Fibroblast of lung (primary cell): ENCODE measurements around the gene ANO6. TPM values are rescaled to one million over a fixed set of nuclear protein-coding genes. Genes with fewer than 3 reads are reported as not detected.

Experiments used
- DNase-seq, 2 donors: peaks; one replicate each; pipeline versions ENCODE4 v3.0.0 to v3.0.0-alpha.2; 2010; ENCODE audit warnings: low read depth in 2 of 2
- H2AFZ ChIP-seq: 2 replicates; pipeline ENCODE4 v1.5.1; 2012; ENCODE audit warnings: low read length, control low read depth, inconsistent platforms
- H3K27ac ChIP-seq: 2 replicates; pipeline ENCODE4 v1.5.1; 2011; ENCODE audit warnings: low read length, control low read depth; ENCODE audit not compliant: insufficient read depth
- H3K27me3 ChIP-seq: 2 replicates; pipeline ENCODE4 v1.5.1; 2011; ENCODE audit warnings: mild to moderate bottlenecking, low read length; ENCODE audit not compliant: control insufficient read depth, insufficient read depth
- H3K36me3 ChIP-seq: 2 replicates; pipeline ENCODE4 v1.5.1; 2011; ENCODE audit warnings: low read length; ENCODE audit not compliant: control insufficient read depth, insufficient read depth
- H3K4me1 ChIP-seq: 2 replicates; pipeline ENCODE4 v1.5.1; 2011; ENCODE audit warnings: low read length; ENCODE audit not compliant: control insufficient read depth, insufficient read depth; ENCODE audit errors: extremely low read depth
- H3K4me2 ChIP-seq: 2 replicates; pipeline ENCODE4 v1.5.1; 2011; ENCODE audit warnings: low read length, control low read depth; ENCODE audit not compliant: insufficient read depth; ENCODE audit errors: extremely low read depth
- H3K4me3 ChIP-seq, 4 experiments: fragments of 200-600 bp in 1 of 4; sonication (generic) in 1 of 4; replicated peaks in 1 of 4; 2 replicates each; pipeline ENCODE4 v1.5.1; 2011 to 2016; ENCODE audit warnings: low read length in 4 of 4, low read depth in 3 of 4, mild to moderate bottlenecking in 3 of 4, control low read depth in 2 of 4, inconsistent platforms in 1 of 4, mixed read lengths in 1 of 4; ENCODE audit not compliant: insufficient read depth in 1 of 4; ENCODE audit errors: control extremely low read depth in 1 of 4
- H3K79me2 ChIP-seq: 2 replicates; pipeline ENCODE4 v1.5.1; 2012; ENCODE audit warnings: mild to moderate bottlenecking, low read length, inconsistent platforms; ENCODE audit not compliant: control insufficient read depth, insufficient read depth
- H3K9ac ChIP-seq: 2 replicates; pipeline ENCODE4 v1.5.1; 2011; ENCODE audit warnings: mild to moderate bottlenecking, low read length, control low read depth; ENCODE audit not compliant: insufficient read depth
- H3K9me3 ChIP-seq: 2 replicates; pipeline ENCODE4 v1.5.1; 2012; ENCODE audit warnings: low read depth, low read length; ENCODE audit not compliant: control insufficient read depth, insufficient read depth
- H4K20me1 ChIP-seq: 2 replicates; pipeline ENCODE4 v1.5.1; 2011; ENCODE audit warnings: low read length; ENCODE audit not compliant: control insufficient read depth, insufficient read depth; ENCODE audit errors: extremely low read depth
- CTCF ChIP-seq, 2 donors: IDR thresholded peaks in 1 of 2; conservative IDR thresholded peaks in 1 of 2; 1 replicate in 1 of 2; 2 replicates in 1 of 2; pipeline ENCODE4 v1.5.1; 2011 to 2012; ENCODE audit warnings: low read length in 2 of 2, control low read depth in 1 of 2, inconsistent platforms in 1 of 2, low read depth in 1 of 2, mild to moderate bottlenecking in 1 of 2
- EZH2 ChIP-seq: IDR thresholded peaks from 2 replicates; pipeline ENCODE4 v1.5.1; 2012; ENCODE audit warnings: low read length, control low read depth, mild to moderate bottlenecking; ENCODE audit errors: missing control alignments
- polyA plus RNA-seq, 2 donors: library from polyadenylated mRNA; depleted of rRNA in 1 of 2; stranded (reverse) in 1 of 2; unstranded in 1 of 2; fragments of >200 nt; gene quantifications; 2 replicates each; pipeline ENCODE4 v1.2.1, GENCODE V29; 2011 to 2012; ENCODE audit warnings: missing spikeins in 1 of 2
- total RNA-seq: library from RNA; depleted of rRNA; stranded (reverse); fragments of >200 nt; gene quantifications from 2 replicates; pipeline ENCODE4 v1.2.1, GENCODE V29; 2014

The ANO6 gene
- total and polyA plus RNA-seq, 2 donors (not counting 1 experiment from before 2014, with no cell fraction given), result 59.1 to 69.1 TPM

- Histone ChIP-seq H2AFZ (no peak overlapping the region), H3K27ac (no peak overlapping the region), H4K20me1 (no peaks in the 10 kb centered on the region), H3K79me2 (peaks cover 80% of the 10 kb centered on the region), H3K4me2 (no peak overlapping the region), H3K9me3 (no peaks in the 10 kb centered on the region), H3K36me3 (no peaks in the 10 kb centered on the region), H3K4me3 (no peak overlapping the region), H3K27me3 (no peaks in the 10 kb centered on the region), H3K9ac (no peak overlapping the region), H3K4me1 (peaks cover 2% of the 10 kb centered on the region)
- TF ChIP-seq CTCF (conservative IDR thresholded peaks at IDR 0.05 in 1 of 2, IDR thresholded peaks at IDR 0.05 in 1 of 2; ENCODE audit: low read depth in 1 of 2, low read length in 2 of 2) (no peak), EZH2 (no peak)
- no peak for DNase-seq
Measured at GRCh38 chr12:45223868-45224267, 8.0 kb downstream of the ANO6 start.

GRCh38 chr12:45224311-45224710, 8.4 kb downstream of the ANO6 start:
- no peaks in the 10 kb centered on the region for H4K20me1 ChIP-seq
- no peak for DNase-seq

GRCh38 chr12:45226021-45226420, 10.1 kb downstream of the ANO6 start:
- DNase-seq, result no peak
- Histone ChIP-seq H3K4me2 (no peak overlapping the region), H2AFZ (no peak overlapping the region), H3K4me1 (peaks cover 2% of the 10 kb centered on the region), H3K36me3 (no peaks in the 10 kb centered on the region), H3K9me3 (no peaks in the 10 kb centered on the region), H3K27ac (no peak overlapping the region), H4K20me1 (no peaks in the 10 kb centered on the region), H3K27me3 (no peaks in the 10 kb centered on the region), H3K4me3 (no peak overlapping the region), H3K79me2 (peaks cover 67% of the 10 kb centered on the region), H3K9ac (no peak overlapping the region)
- TF ChIP-seq EZH2, result no peak
- no peak for TF ChIP-seq CTCF (conservative IDR thresholded peaks at IDR 0.05 in 1 of 2, IDR thresholded peaks at IDR 0.05 in 1 of 2; ENCODE audit: low read depth in 1 of 2, low read length in 2 of 2)

More at GRCh38 chr12:45224311-45224710, 8.4 kb downstream of the ANO6 start:
- no peak overlapping the region for H3K9ac ChIP-seq
- no peak overlapping the region for H3K4me3 ChIP-seq
- peaks cover 78% of the 10 kb centered on the region for H3K79me2 ChIP-seq
- peaks cover 2% of the 10 kb centered on the region for H3K4me1 ChIP-seq
- no peak overlapping the region for H3K27ac ChIP-seq
- no peaks in the 10 kb centered on the region for H3K36me3 ChIP-seq
- H2AFZ ChIP-seq, result no peak overlapping the region
- no peaks in the 10 kb centered on the region for H3K27me3 ChIP-seq
- no peak for TF ChIP-seq CTCF (conservative IDR thresholded peaks at IDR 0.05 in 1 of 2, IDR thresholded peaks at IDR 0.05 in 1 of 2; ENCODE audit: low read depth in 1 of 2, low read length in 2 of 2)
- no peak for TF ChIP-seq EZH2
- no peaks in the 10 kb centered on the region for H3K9me3 ChIP-seq
- H3K4me2 ChIP-seq, result no peak overlapping the region
